HEK293 (cell line): ENCODE measurements around the gene VSIG10L.

ENCODE experiments used
- CTCF ChIA-PET: fragments of 350-600 bp; formaldehyde crosslinking; extraction: SDS; loops from one replicate; lab custom pipeline; 2021; ENCODE audit warnings: antibody characterized with exemption; lab: Yijun Ruan, JAX
- POLR2A ChIA-PET: fragments of 300-600 bp; formaldehyde crosslinking; extraction: SDS; loops from one replicate; lab custom pipeline; 2020; ENCODE audit warnings: antibody characterized with exemption, inconsistent platforms; lab: Yijun Ruan, JAX
- H3K27ac ChIP-seq: fragments of 200-500 bp; sonication (Bioruptor generic); 2 replicates; pipeline ENCODE4 v1.5.1; 2014; ENCODE audit warnings: low read depth, low read length, control low read depth, inconsistent platforms; ENCODE audit errors: extremely low read depth
- H3K36me3 ChIP-seq, 2 experiments: fragments of 200-500 bp in 1 of 2; sonication (Bioruptor generic) in 1 of 2; 1 replicate in 1 of 2; 2 replicates in 1 of 2; pipeline ENCODE4 v1.5.1; 2014 to 2017; ENCODE audit warnings: inconsistent platforms in 2 of 2, low read length in 2 of 2; ENCODE audit not compliant: control insufficient read depth in 2 of 2, insufficient read depth in 1 of 2
- H3K4me1 ChIP-seq: fragments of 200-500 bp; sonication (Bioruptor generic); 2 replicates; pipeline ENCODE4 v1.5.1; 2014; ENCODE audit warnings: mild to moderate bottlenecking, low read length, inconsistent platforms; ENCODE audit not compliant: control insufficient read depth, insufficient read depth
- H3K4me3 ChIP-seq: 2 replicates; pipeline ENCODE4 v1.5.1; 2011; ENCODE audit warnings: low read depth, mild to moderate bottlenecking, control low read depth, low read length, moderate library complexity
- H3K9me3 ChIP-seq: fragments of 200-500 bp; sonication (Bioruptor generic); 2 replicates; pipeline ENCODE4 v1.5.1; 2014; ENCODE audit warnings: low read depth, low read length, inconsistent platforms; ENCODE audit not compliant: control insufficient read depth, insufficient read depth
- PBX3 ChIP-seq: sonication (generic); formaldehyde crosslinking; IDR thresholded peaks from 2 replicates; pipeline ENCODE4 v1.8.1; 2022; ENCODE audit warnings: mild to moderate bottlenecking, moderate library complexity, missing genetic modification reagents
- PRDM10 ChIP-seq: fragments of 450-650 bp; formaldehyde crosslinking; IDR thresholded peaks from 2 replicates; pipeline ENCODE4 v1.5.1; 2016; ENCODE audit warnings: missing biosample characterization, missing genetic modification characterization
- REST ChIP-seq: fragments of 450-650 bp; formaldehyde crosslinking; IDR thresholded peaks from 2 replicates; pipeline ENCODE4 v1.5.1; 2016; ENCODE audit warnings: missing biosample characterization, missing genetic modification characterization
- SCRT1 ChIP-seq: fragments of 450-650 bp; formaldehyde crosslinking; IDR thresholded peaks from 2 replicates; pipeline ENCODE4 v1.5.1; 2016; ENCODE audit warnings: missing biosample characterization, missing genetic modification characterization, borderline replicate concordance
- YY2 ChIP-seq: fragments of 450-650 bp; formaldehyde crosslinking; IDR thresholded peaks from 2 replicates; pipeline ENCODE4 v1.5.1; 2016; ENCODE audit warnings: missing biosample characterization, missing genetic modification characterization
- ZBTB26 ChIP-seq: fragments of 450-650 bp; formaldehyde crosslinking; optimal IDR thresholded peaks from 2 replicates; pipeline ENCODE3; 2016; ENCODE audit warnings: missing biosample characterization, mild to moderate bottlenecking, missing genetic modification characterization
- ZNF18 ChIP-seq: fragments of 450-650 bp; formaldehyde crosslinking; IDR thresholded peaks from 2 replicates; pipeline ENCODE4 v1.5.1; 2016; ENCODE audit warnings: missing biosample characterization, missing genetic modification characterization
- ZNF202 ChIP-seq: fragments of 450-650 bp; formaldehyde crosslinking; IDR thresholded peaks from 2 replicates; pipeline ENCODE4 v1.5.1; 2016; ENCODE audit warnings: missing biosample characterization, missing genetic modification characterization, borderline replicate concordance
- ZNF248 ChIP-seq: fragments of 450-650 bp; formaldehyde crosslinking; IDR thresholded peaks from 2 replicates; pipeline ENCODE4 v1.5.1; 2017; ENCODE audit warnings: missing biosample characterization, missing genetic modification characterization
- ZNF274 ChIP-seq, 2 experiments: fragments of 200-500 bp in 1 of 2; fragments of 450-650 bp in 1 of 2; sonication (Bioruptor generic) in 1 of 2; formaldehyde crosslinking in 1 of 2; IDR thresholded peaks; 2 replicates each; pipeline versions ENCODE4 v1.5.1 to v1.6.1; 2014 to 2016; ENCODE audit warnings: borderline replicate concordance in 1 of 2, inconsistent platforms in 1 of 2, low read length in 1 of 2, missing biosample characterization in 1 of 2, missing genetic modification characterization in 1 of 2
- ZNF302 ChIP-seq: fragments of 450-650 bp; formaldehyde crosslinking; IDR thresholded peaks from 2 replicates; pipeline ENCODE4 v1.5.1; 2016; ENCODE audit warnings: missing biosample characterization, missing genetic modification characterization, low read depth
- ZNF354C ChIP-seq: fragments of 450-650 bp; formaldehyde crosslinking; IDR thresholded peaks from 2 replicates; pipeline ENCODE4 v1.5.1; 2016; ENCODE audit warnings: missing biosample characterization, missing genetic modification characterization, low read depth, borderline replicate concordance
- ZNF366 ChIP-seq: fragments of 450-650 bp; formaldehyde crosslinking; conservative IDR thresholded peaks from 2 replicates; pipeline ENCODE4 v1.5.1; 2016; ENCODE audit warnings: missing biosample characterization, missing genetic modification characterization
- ZNF391 ChIP-seq: fragments of 450-650 bp; formaldehyde crosslinking; IDR thresholded peaks from 2 replicates; pipeline ENCODE4 v1.5.1; 2016; ENCODE audit warnings: low read depth, missing biosample characterization, missing genetic modification characterization, borderline replicate concordance
- ZNF426 ChIP-seq: fragments of 450-650 bp; formaldehyde crosslinking; IDR thresholded peaks from 2 replicates; pipeline ENCODE4 v1.5.1; 2017; ENCODE audit warnings: missing biosample characterization, missing genetic modification characterization, mild to moderate bottlenecking, inconsistent platforms, moderate library complexity
- ZNF521 ChIP-seq: fragments of 450-650 bp; formaldehyde crosslinking; IDR thresholded peaks from 2 replicates; pipeline ENCODE4 v1.5.1; 2017; ENCODE audit warnings: missing biosample characterization, mild to moderate bottlenecking, missing genetic modification characterization
- ZNF544 ChIP-seq: fragments of 450-650 bp; formaldehyde crosslinking; IDR thresholded peaks from 2 replicates; pipeline ENCODE4 v1.5.0; 2017; ENCODE audit warnings: missing biosample characterization, missing genetic modification characterization
- ZNF571 ChIP-seq: fragments of 450-650 bp; formaldehyde crosslinking; IDR thresholded peaks from 2 replicates; pipeline ENCODE4 v1.5.0; 2017; ENCODE audit warnings: missing biosample characterization, missing genetic modification characterization
- ZNF623 ChIP-seq: fragments of 450-650 bp; formaldehyde crosslinking; IDR thresholded peaks from 2 replicates; pipeline ENCODE4 v1.5.1; 2016; ENCODE audit warnings: missing biosample characterization, missing genetic modification characterization
- ZNF645 ChIP-seq: fragments of 450-650 bp; formaldehyde crosslinking; IDR thresholded peaks from 2 replicates; pipeline ENCODE4; 2016; ENCODE audit warnings: missing biosample characterization, missing genetic modification characterization
- ZNF701 ChIP-seq: fragments of 450-650 bp; formaldehyde crosslinking; IDR thresholded peaks from 2 replicates; pipeline ENCODE4 v1.5.1; 2016; ENCODE audit warnings: missing biosample characterization, missing genetic modification characterization
- ZNF777 ChIP-seq: fragments of 450-650 bp; formaldehyde crosslinking; IDR thresholded peaks from 2 replicates; pipeline ENCODE4 v1.5.1; 2017; ENCODE audit warnings: missing biosample characterization, missing genetic modification characterization, borderline replicate concordance
- ZSCAN16 ChIP-seq: fragments of 450-650 bp; formaldehyde crosslinking; IDR thresholded peaks from 2 replicates; pipeline ENCODE4 v1.5.1; 2016; ENCODE audit warnings: missing biosample characterization, missing genetic modification characterization

VSIG10L gene

GRCh38 chr19:51339313-51339686, 2.6 kb downstream of the VSIG10L start (continued):
- TF ChIP-seq REST (tag by site-specific recombination) (no peak), ZNF202 (no peak), ZBTB26 (tag by site-specific recombination) (no peak), ZNF354C (no peak)

- H3K36me3 ChIP-seq: no peaks in the 10 kb centered on the region
- no peak overlapping the region for H3K27ac ChIP-seq
- 0 out of 2 replicates have a peak, but pooled peaks cover 8% of the 10 kb centered on the region for H3K4me1 ChIP-seq
- H3K9me3 ChIP-seq: no peaks in the 10 kb centered on the region
- ChIA-PET POLR2A (interaction anchor here (1.1 to 2.2 kb wide), 3 partner anchors 10 to 29 kb away, joined by 4 to 37 read pairs (median 9); no protein-coding TSS in a partner anchor), CTCF (interaction anchor here (0.6 to 3.1 kb wide), 34 partner anchors 10 to 332 kb away, joined by 3 to 16 read pairs (median 3); partner anchors contain the start of genes NKG7 and SIGLEC10)
- peak overlapping the region; percentile 82 for H3K4me3 ChIP-seq
- TF ChIP-seq YY2 (tag by site-specific recombination) (no peak), ZNF777 (tag by site-specific recombination) (no peak), ZNF571 (tag by site-specific recombination) (no peak), ZNF274 (IDR thresholded peaks at IDR 0.05; ENCODE audit: low read length) (no peak), ZNF274 (tag by site-specific recombination; IDR thresholded peaks at IDR 0.05; ENCODE audit: borderline replicate concordance) (no peak), ZNF426 (no peak), ZNF544 (tag by site-specific recombination) (no peak), ZNF645 (tag by site-specific recombination) (no peak), ZNF18 (no peak), ZNF623 (tag by site-specific recombination) (no peak), ZNF248 (tag by site-specific recombination) (no peak), PRDM10 (tag by site-specific recombination) (no peak), ZSCAN16 (no peak), SCRT1 (tag by site-specific recombination) (no peak), ZNF701 (no peak), ZNF521 (tag by site-specific recombination) (no peak), ZNF302 (no peak), ZNF366 (tag by site-specific recombination) (peak; percentile 56; the same call in 1 of the 2 replicates), ZNF391 (tag by site-specific recombination) (no peak), PBX3 (CRISPR knock-in tag) (no peak)
Measured at GRCh38 chr19:51338563-51339312, 3.2 kb downstream of the VSIG10L start.
